HEK293T (cell line): Measurements from ENCODE around the gene PDCD6IP.

Experiments
- FOXA1 ChIP-seq: fragments of 450-650 bp; IDR thresholded peaks from 2 replicates; pipeline ENCODE4 v1.6.1; 2016; ENCODE audit warnings: mild to moderate bottlenecking
- LEF1 ChIP-seq: fragments of 450-650 bp; IDR thresholded peaks from 2 replicates; pipeline ENCODE4 v1.6.1; 2017; ENCODE audit warnings: mild to moderate bottlenecking, borderline replicate concordance

- no peak for TF ChIP-seq FOXA1
- TF ChIP-seq LEF1: no peak
These were observed 29.7 kb upstream of the PDCD6IP start for GRCh38 chr3:33768578-33769330.
